ENCODE measurements around the gene GGACT. TPM values are rescaled to one million over a fixed set of nuclear protein-coding genes. Genes with fewer than 3 reads are reported as not detected.

Gene GGACT
- polyA plus RNA-seq, 3 donors, result 1.7 to 8.3 (median 6.5) TPM

- H3K4me1 Mint-ChIP-seq, result peaks cover 27% of the 10 kb centered on the region
- H3K27me3 Mint-ChIP-seq (ENCODE audit: low read depth in 3 of 3), result peaks cover 0 to 5% (median 4%) of the 10 kb centered on the region in 3 donors
- H3K9me3 ChIP-seq (replicated peaks in 1 of 2; ENCODE audit: control insufficient read depth in 1 of 2, insufficient read depth in 1 of 2, low read length in 2 of 2), result no peaks in the 10 kb centered on the region
- no peak overlapping the region for H3K4me3 Mint-ChIP-seq
- no peaks in the 10 kb centered on the region for H4K20me1 ChIP-seq (ENCODE audit: insufficient read depth, low read length)
- H3K36me3 Mint-ChIP-seq, result no peaks in the 10 kb centered on the region
- H3K9me3 Mint-ChIP-seq, result no peaks in the 10 kb centered on the region
- TF ChIP-seq CTCF (IDR thresholded peaks at IDR 0.05), result no peak
- no peak overlapping the region for H3K27ac ChIP-seq (ENCODE audit: low read depth in 1 of 2, low read length in 2 of 2)
- no peak overlapping the region for H2AFZ ChIP-seq (ENCODE audit: insufficient read depth, low read depth, low read length, poor library complexity, severe bottlenecking)
- H3K27me3 ChIP-seq (ENCODE audit: control insufficient read depth in 2 of 2, insufficient read depth in 2 of 2, low read length in 2 of 2), result no peaks in the 10 kb centered on the region
- no peaks in the 10 kb centered on the region for H3K36me3 ChIP-seq (replicated peaks in 1 of 2; ENCODE audit: control insufficient read depth in 1 of 2, insufficient read depth in 2 of 2, low read length in 2 of 2)
- no peak overlapping the region for H3K4me2 ChIP-seq (replicated peaks; ENCODE audit: extremely low read depth, low read length, poor library complexity, severe bottlenecking)
- H3K4me1 ChIP-seq (ENCODE audit: control insufficient read depth in 1 of 2, insufficient read depth in 2 of 2, low read length in 2 of 2), result peaks cover 11 to 18% of the 10 kb centered on the region in 2 donors
- DNase-seq, result peak in 2 of 3 donors; percentile 28 to 49
- H3K9ac ChIP-seq (ENCODE audit: insufficient read depth, low read length, poor library complexity, severe bottlenecking), result no peak overlapping the region
- no peaks in the 10 kb centered on the region for H3K79me2 ChIP-seq (ENCODE audit: insufficient read depth, low read length)
- intact Hi-C loops (cut with micrococcal nuclease), result no loop called here
- H3K4me3 ChIP-seq (replicated peaks in 1 of 3; ENCODE audit: low read depth in 2 of 3, low read length in 3 of 3), result no peak overlapping the region
- peak overlapping the region in 2 of 7 donors; percentile 43 to 50 for H3K27ac Mint-ChIP-seq
- WGBS (ENCODE audit: insufficient coverage), result 50% methylated on average over 2 of the region's 9 CpGs
Observed at GRCh38 chr13:100506600-100507422, 81.8 kb downstream of the GGACT start.

GRCh38 chr13:100506154-100506553 lies 82.4 kb downstream of the GGACT start:
- Histone ChIP-seq H3K9ac (ENCODE audit: insufficient read depth, low read length, poor library complexity, severe bottlenecking) (no peak overlapping the region), H3K4me3 (replicated peaks in 1 of 3; ENCODE audit: low read depth in 2 of 3, low read length in 3 of 3) (no peak overlapping the region), H3K79me2 (ENCODE audit: insufficient read depth, low read length) (no peaks in the 10 kb centered on the region), H3K4me1 (ENCODE audit: control insufficient read depth in 1 of 2, insufficient read depth in 2 of 2, low read length in 2 of 2) (peaks cover 8 to 12% of the 10 kb centered on the region in 2 donors), H3K9me3 (replicated peaks in 1 of 2; ENCODE audit: control insufficient read depth in 1 of 2, insufficient read depth in 1 of 2, low read length in 2 of 2) (no peaks in the 10 kb centered on the region), H3K27ac (ENCODE audit: low read depth in 1 of 2, low read length in 2 of 2) (no peak overlapping the region), H4K20me1 (ENCODE audit: insufficient read depth, low read length) (no peaks in the 10 kb centered on the region), H3K4me2 (replicated peaks; ENCODE audit: extremely low read depth, low read length, poor library complexity, severe bottlenecking) (no peak overlapping the region), H3K36me3 (replicated peaks in 1 of 2; ENCODE audit: control insufficient read depth in 1 of 2, insufficient read depth in 2 of 2, low read length in 2 of 2) (no peaks in the 10 kb centered on the region), H2AFZ (ENCODE audit: insufficient read depth, low read depth, low read length, poor library complexity, severe bottlenecking) (no peak overlapping the region), H3K27me3 (ENCODE audit: control insufficient read depth in 2 of 2, insufficient read depth in 2 of 2, low read length in 2 of 2) (no peaks in the 10 kb centered on the region)
- Mint-ChIP-seq H3K4me1 (peaks cover 21% of the 10 kb centered on the region), H3K9me3 (no peaks in the 10 kb centered on the region), H3K27me3 (ENCODE audit: low read depth in 3 of 3) (peaks cover 0 to 5% (median 4%) of the 10 kb centered on the region in 3 donors), H3K27ac (peak overlapping the region in 2 of 7 donors; percentile 43 to 50), H3K36me3 (no peaks in the 10 kb centered on the region), H3K4me3 (peak overlapping the region in 1 of 2 donors; percentile 26)
- WGBS (ENCODE audit: insufficient coverage), result 90% methylated on average over 6 of the region's 15 CpGs
- no peak for DNase-seq
- TF ChIP-seq CTCF (IDR thresholded peaks at IDR 0.05), result no peak
- intact Hi-C loops (cut with micrococcal nuclease), result no loop called here

All from CD14-positive monocyte (primary cell).